Thyroid gland (tissue), 4 donors: ENCODE measurements around the gene SLCO2B1. TPM values are rescaled to one million over a fixed set of nuclear protein-coding genes. Genes with fewer than 3 reads are reported as not detected.

Experiments
- DNase-seq, 2 donors: peaks; one replicate each; pipeline ENCODE4 v3.0.0-alpha.2; 2019
- H3K27ac ChIP-seq, 3 donors: fragments of 200-600 bp; sonication (generic); 1 replicate in 2 of 3; 2 replicates in 1 of 3; pipeline ENCODE4 v1.5.1; 2016 to 2019; ENCODE audit warnings: mild to moderate bottlenecking in 1 of 3, moderate library complexity in 1 of 3
- H3K27me3 ChIP-seq: fragments of 200-600 bp; sonication (generic); one replicate; pipeline ENCODE4 v1.5.1; 2019
- H3K36me3 ChIP-seq, 2 donors: fragments of 200-600 bp; sonication (generic); one replicate each; pipeline ENCODE4 v1.5.1; 2016 to 2019
- H3K4me1 ChIP-seq, 2 donors: fragments of 200-600 bp; sonication (generic); one replicate each; pipeline ENCODE4 v1.5.1; 2017 to 2019
- H3K4me3 ChIP-seq, 3 donors: fragments of 200-600 bp; sonication (generic); replicated peaks in 1 of 3; 1 replicate in 2 of 3; 2 replicates in 1 of 3; pipeline ENCODE4 v1.5.1; 2016; ENCODE audit warnings: mild to moderate bottlenecking in 1 of 3
- H3K9me3 ChIP-seq: fragments of 200-600 bp; sonication (generic); one replicate; pipeline ENCODE4 v1.5.1; 2017
- POLR2A ChIP-seq, 2 donors: fragments of 450-650 bp; IDR thresholded peaks; one replicate each; pipeline ENCODE4 v1.6.1; 2017; ENCODE audit warnings: antibody characterized with exemption in 2 of 2, mild to moderate bottlenecking in 2 of 2, moderate library complexity in 1 of 2
- WGBS, 2 donors: methylation state at CpG; one replicate each; pipeline ENCODE4 v1.1.5; 2017; 5-methylcytosine and 5-hydroxymethylcytosine counted together
- intact Hi-C: fragments of 100-400 bp; cut with DNase I; formaldehyde crosslinking; loops from one replicate; pipeline ENCODE4 v1.15.1; 2023
- total RNA-seq, 4 donors: library from RNA; depleted of rRNA; stranded (reverse); fragments of >200 nt; gene quantifications; one replicate each; pipeline ENCODE4 v1.2.3, GENCODE V29; 2016
- TF ChIP-seq, protein P1 (sequence below), 6 experiments: fragments of 200-600 bp in 3 of 6; fragments of 450-650 bp in 3 of 6; sonication (generic) in 3 of 6; IDR thresholded peaks; one replicate each; pipeline ENCODE4 v1.5.1; 2016 to 2019; ENCODE audit warnings: antibody characterized with exemption in 6 of 6, mild to moderate bottlenecking in 2 of 6, inconsistent platforms in 1 of 6, moderate library complexity in 1 of 6

The SLCO2B1 gene
- total RNA-seq, 4 donors from 2014 or later: 22.0 to 244 (median 56.9) TPM

DNA sequence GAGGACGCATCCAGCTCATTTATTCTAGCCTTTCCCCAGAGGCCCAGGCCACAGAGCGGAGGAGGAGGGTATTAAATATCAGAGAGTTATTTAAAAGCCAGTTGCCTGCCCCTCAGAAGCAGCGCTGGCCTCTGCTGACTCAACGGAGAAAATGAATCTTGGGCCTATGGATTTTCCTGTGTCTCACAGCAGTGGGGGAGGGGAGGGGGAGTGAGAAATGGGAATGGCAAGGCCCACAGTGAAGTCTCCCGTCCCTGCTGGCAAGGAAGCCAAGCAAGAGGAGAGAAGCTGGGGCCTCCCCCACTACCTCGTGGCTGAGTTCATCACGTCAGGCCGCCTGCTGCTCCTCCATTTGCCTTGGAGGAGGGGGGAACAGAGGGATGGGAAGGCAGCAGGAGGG is 85.2 kb downstream of the SLCO2B1 start:
- Histone ChIP-seq H3K9me3 (no peaks in the 10 kb centered on the region), H3K4me1 (peaks cover 5 to 10% of the 10 kb centered on the region in 2 donors), H3K4me3 (no peak overlapping the region), H3K36me3 (no peaks in the 10 kb centered on the region), H3K27me3 (no peaks in the 10 kb centered on the region), H3K27ac (no peak overlapping the region)
- intact Hi-C loops: no loop called here
- 33 to 44% methylated on average over 8 of the region's 8 CpGs for WGBS, 2 donors
- TF ChIP-seq POLR2A (IDR thresholded peaks at IDR 0.05): no peak
- TF ChIP-seq, protein P1, sequence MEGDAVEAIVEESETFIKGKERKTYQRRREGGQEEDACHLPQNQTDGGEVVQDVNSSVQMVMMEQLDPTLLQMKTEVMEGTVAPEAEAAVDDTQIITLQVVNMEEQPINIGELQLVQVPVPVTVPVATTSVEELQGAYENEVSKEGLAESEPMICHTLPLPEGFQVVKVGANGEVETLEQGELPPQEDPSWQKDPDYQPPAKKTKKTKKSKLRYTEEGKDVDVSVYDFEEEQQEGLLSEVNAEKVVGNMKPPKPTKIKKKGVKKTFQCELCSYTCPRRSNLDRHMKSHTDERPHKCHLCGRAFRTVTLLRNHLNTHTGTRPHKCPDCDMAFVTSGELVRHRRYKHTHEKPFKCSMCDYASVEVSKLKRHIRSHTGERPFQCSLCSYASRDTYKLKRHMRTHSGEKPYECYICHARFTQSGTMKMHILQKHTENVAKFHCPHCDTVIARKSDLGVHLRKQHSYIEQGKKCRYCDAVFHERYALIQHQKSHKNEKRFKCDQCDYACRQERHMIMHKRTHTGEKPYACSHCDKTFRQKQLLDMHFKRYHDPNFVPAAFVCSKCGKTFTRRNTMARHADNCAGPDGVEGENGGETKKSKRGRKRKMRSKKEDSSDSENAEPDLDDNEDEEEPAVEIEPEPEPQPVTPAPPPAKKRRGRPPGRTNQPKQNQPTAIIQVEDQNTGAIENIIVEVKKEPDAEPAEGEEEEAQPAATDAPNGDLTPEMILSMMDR (IDR thresholded peaks at IDR 0.05): no peak
- DNase-seq: no peak

DNA sequence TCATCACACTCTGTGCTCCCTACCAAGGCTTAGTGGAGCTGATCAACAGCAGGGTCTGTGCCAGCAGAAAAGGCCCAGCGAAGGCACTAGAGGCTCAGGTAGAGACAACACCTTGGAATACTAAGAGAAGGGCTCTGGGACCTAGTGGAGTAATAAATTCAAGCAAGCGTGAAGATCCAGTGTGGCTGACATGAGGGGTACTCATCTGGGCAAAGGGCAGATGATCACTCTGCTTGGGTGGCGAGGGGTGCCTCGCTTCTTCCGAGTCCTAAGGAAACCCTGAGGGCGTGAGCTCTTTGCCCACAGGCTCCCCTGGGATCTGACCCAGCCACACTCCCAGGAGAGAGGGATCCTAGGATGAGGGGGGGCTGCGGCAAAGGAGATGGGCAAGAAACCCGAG is 86.1 kb downstream of the SLCO2B1 start:
- H3K27ac ChIP-seq: no peak overlapping the region
- DNase-seq: no peak
- no peak overlapping the region for H3K4me3 ChIP-seq
- no peaks in the 10 kb centered on the region for H3K27me3 ChIP-seq
- peaks cover 5 to 11% of the 10 kb centered on the region in 2 donors for H3K4me1 ChIP-seq
- no peak for TF ChIP-seq POLR2A (IDR thresholded peaks at IDR 0.05)
- TF ChIP-seq, protein P1 (IDR thresholded peaks at IDR 0.05): no peak
- no peaks in the 10 kb centered on the region for H3K9me3 ChIP-seq
- WGBS, 2 donors: 50 to 55% methylated on average over 8 of the region's 8 CpGs
- intact Hi-C loops: no loop called here
- no peaks in the 10 kb centered on the region for H3K36me3 ChIP-seq

DNA sequence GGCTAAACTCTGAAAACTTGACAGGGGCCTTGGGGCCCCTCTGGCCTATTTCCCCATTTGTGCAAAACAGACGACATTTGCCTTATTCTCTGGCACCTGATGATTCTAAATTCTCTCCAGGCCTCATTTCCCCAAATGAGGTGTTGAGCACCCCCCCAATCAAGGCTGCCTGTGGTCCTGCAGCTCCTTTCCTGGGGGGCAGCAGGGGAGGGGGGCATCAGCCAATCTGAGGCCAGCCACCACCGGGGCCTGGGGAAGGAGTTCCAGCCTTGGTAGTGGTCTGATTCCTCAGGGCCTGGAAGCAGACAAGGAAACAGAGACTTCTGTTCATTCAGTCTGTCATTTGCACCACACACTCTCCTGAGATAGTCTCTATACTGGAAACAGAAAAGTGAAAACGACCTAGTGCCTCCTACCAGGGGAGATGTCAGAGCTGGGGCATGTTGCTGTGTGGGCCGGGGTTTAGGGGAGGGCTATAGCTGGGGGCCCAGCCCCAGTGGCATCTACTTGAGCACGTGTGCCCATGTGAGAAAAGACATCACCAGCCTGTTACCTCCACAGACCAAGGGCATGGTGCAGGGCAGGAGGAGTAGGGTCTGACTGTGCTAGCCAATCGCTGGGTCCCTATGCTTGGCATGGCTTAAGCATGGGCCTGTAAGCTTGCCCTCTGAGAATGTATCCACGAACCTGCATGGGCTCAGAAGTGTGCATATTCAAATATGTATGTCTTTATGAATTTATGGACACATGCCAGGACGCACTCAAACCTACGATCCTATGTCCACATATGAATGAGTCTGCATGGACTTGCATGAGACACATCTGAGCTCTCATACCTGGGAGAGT is 87.9 kb downstream of the SLCO2B1 start:
- TF ChIP-seq, protein P1 (IDR thresholded peaks at IDR 0.05): no peak
- no peak for TF ChIP-seq POLR2A (IDR thresholded peaks at IDR 0.05)
- no peak for DNase-seq
- intact Hi-C loops: no loop called here
- Histone ChIP-seq H3K27me3 (no peaks in the 10 kb centered on the region), H3K27ac (no peak overlapping the region), H3K4me1 (peaks cover 9 to 15% of the 10 kb centered on the region in 2 donors), H3K9me3 (no peaks in the 10 kb centered on the region), H3K4me3 (no peak overlapping the region), H3K36me3 (no peaks in the 10 kb centered on the region)
- WGBS, 2 donors: 84% methylated on average over 8 to 9 of the region's 9 CpGs

DNA sequence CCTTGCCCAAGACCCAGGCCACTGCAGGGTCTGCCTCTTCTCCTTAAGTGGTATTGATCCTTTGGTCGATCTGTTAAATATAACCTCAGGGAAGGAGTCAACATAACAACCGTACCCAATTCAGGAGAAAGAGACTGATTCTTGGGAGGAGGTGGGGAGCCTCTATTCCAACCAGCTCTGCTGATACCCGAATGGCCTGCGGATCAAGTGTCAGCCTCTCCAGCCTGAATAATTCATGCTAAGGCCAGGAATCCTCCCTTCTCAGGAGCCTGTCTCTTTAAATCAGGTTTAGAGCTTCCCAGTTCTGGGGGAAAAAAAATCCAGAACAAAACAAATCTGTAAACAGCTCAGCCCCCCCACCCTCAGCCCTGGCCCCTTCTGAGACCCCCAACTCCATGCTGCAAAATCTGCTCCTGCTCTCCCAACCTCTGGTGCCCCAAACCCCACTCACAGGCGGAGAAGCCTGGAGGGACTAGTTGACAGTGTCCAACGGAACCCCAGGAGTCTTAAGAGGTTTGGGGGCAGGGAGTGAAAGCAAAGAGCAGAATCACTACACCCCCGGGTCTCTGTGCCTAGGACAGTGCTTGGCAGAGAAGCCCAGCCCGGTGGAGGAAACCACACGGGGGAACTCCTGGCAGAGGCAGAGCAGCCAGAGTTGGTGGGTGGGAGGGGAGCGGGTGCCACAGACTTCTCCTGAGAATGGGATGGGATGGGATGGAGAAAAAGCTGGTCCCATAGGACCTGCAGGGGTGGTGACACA is 88.8 kb downstream of the SLCO2B1 start:
- H3K27me3 ChIP-seq: no peaks in the 10 kb centered on the region
- intact Hi-C loops: loop anchor here (10.0 kb wide), 1 partner anchor 215 kb away; no protein-coding TSS in a partner anchor

More for the DNA sequence above, 88.8 kb downstream of the SLCO2B1 start:
- Histone ChIP-seq H3K9me3 (no peaks in the 10 kb centered on the region), H3K27ac (no peak overlapping the region), H3K36me3 (no peaks in the 10 kb centered on the region), H3K4me3 (no peak overlapping the region), H3K4me1 (peaks cover 9 to 15% of the 10 kb centered on the region in 2 donors)
- WGBS, 2 donors: 50 to 55% methylated on average over 10 of the region's 10 CpGs
- TF ChIP-seq POLR2A (IDR thresholded peaks at IDR 0.05): no peak
- TF ChIP-seq, protein P1 (IDR thresholded peaks at IDR 0.05): no peak
- no peak for DNase-seq
